A549 (cell line): Measurements from ENCODE around the gene CD180. TPM values are rescaled to one million over a fixed set of nuclear protein-coding genes. Genes with fewer than 3 reads are reported as not detected.

Experiments
- ATAC-seq, 2 experiments: fragments of 200-7000 bp in 1 of 2; fragments of >200 bp in 1 of 2; cut with Nextera tagmentation in 1 of 2; cut with Tn5 transposase in 1 of 2; 3 replicates each; pipeline versions ENCODE4 v1.8.0 to v1.9.1; 2018 to 2020; ENCODE audit warnings: mild to moderate bottlenecking in 1 of 2, moderate library complexity in 1 of 2
- CTCF ChIA-PET: fragments of 300-600 bp; sonication (Branson Sonifier 250); formaldehyde crosslinking; extraction: SDS; loops from one replicate; lab custom pipeline; 2021; ENCODE audit warnings: antibody characterized with exemption, inconsistent platforms; lab: Yijun Ruan, JAX
- POLR2A ChIA-PET: fragments of 350-600 bp; formaldehyde crosslinking; extraction: SDS; loops from one replicate; lab custom pipeline; 2021; ENCODE audit warnings: antibody characterized with exemption, inconsistent platforms; lab: Yijun Ruan, JAX
- DNase-seq, 2 experiments: peaks; one replicate each; pipeline versions ENCODE4 v3.0.0 to v3.0.0-alpha.2; 2011 to 2016; ENCODE audit warnings: low read depth in 1 of 2, low spot score in 1 of 2
- FAIRE-seq: peaks from 2 replicates; lab custom pipeline; 2011; peaks lifted over from hg19 to GRCh38; lab: Jason Lieb, UNC
- H3K27ac ChIP-seq, 2 experiments: fragments of >200 bp; sonication (Bioruptor Twin); formaldehyde crosslinking; 3 replicates each; pipeline ENCODE4 v1.5.1; 2016 to 2017
- H3K4me1 ChIP-seq: fragments of >200 bp; sonication (Bioruptor Twin); formaldehyde crosslinking; 3 replicates; pipeline ENCODE4 v1.6.1; 2016
- H3K4me2 ChIP-seq: fragments of >200 bp; sonication (Bioruptor Twin); formaldehyde crosslinking; 3 replicates; pipeline ENCODE4 v1.6.1; 2016
- H3K4me3 ChIP-seq: fragments of >200 bp; sonication (Bioruptor Twin); formaldehyde crosslinking; 3 replicates; pipeline ENCODE4 v1.5.1; 2016
- H3K9me3 ChIP-seq: fragments of >200 bp; sonication (Bioruptor Twin); formaldehyde crosslinking; 3 replicates; pipeline ENCODE4 v1.6.1; 2016
- BHLHE40 ChIP-seq: IDR thresholded peaks from 2 replicates; pipeline ENCODE4 v1.6.1; 2012; ENCODE audit warnings: low read depth, low read length, inconsistent platforms
- CBX2 ChIP-seq: fragments of 200-600 bp; sonication (generic); IDR thresholded peaks from 2 replicates; pipeline ENCODE4 v1.6.1; 2016; ENCODE audit warnings: low read depth, mild to moderate bottlenecking, borderline replicate concordance
- CBX8 ChIP-seq: fragments of 200-600 bp; sonication (generic); IDR thresholded peaks from 2 replicates; pipeline ENCODE4 v1.6.1; 2016
- CEBPB ChIP-seq, 2 experiments: fragments of >200 bp in 1 of 2; sonication (Bioruptor Twin) in 1 of 2; formaldehyde crosslinking in 1 of 2; IDR thresholded peaks; 2 replicates each; pipeline ENCODE4 v1.6.1; 2012 to 2016
- EHMT2 ChIP-seq: fragments of 200-600 bp; sonication (generic); IDR thresholded peaks from 2 replicates; pipeline ENCODE4 v1.6.1; 2016; ENCODE audit warnings: antibody characterized with exemption, low read depth, mild to moderate bottlenecking, moderate library complexity
- FOSL2 ChIP-seq, 2 experiments: fragments of 450-650 bp in 1 of 2; fragments of >200 bp in 1 of 2; sonication (Bioruptor Twin) in 1 of 2; formaldehyde crosslinking; IDR thresholded peaks; 2 replicates each; pipeline versions ENCODE4 v1.5.0 to v1.6.1; 2016 to 2020; ENCODE audit warnings: mild to moderate bottlenecking in 1 of 2, moderate library complexity in 1 of 2
- FOXS1 ChIP-seq: fragments of 250-450 bp; sonication (Bioruptor Pico); IDR thresholded peaks from 2 replicates; pipeline ENCODE4 v1.5.0; 2020; ENCODE audit warnings: mild to moderate bottlenecking, moderate library complexity
- HDAC2 ChIP-seq: fragments of 200-600 bp; sonication (generic); IDR thresholded peaks from 2 replicates; pipeline ENCODE4 v1.6.1; 2016
- HES2 ChIP-seq: fragments of >200 bp; sonication (Bioruptor Twin); formaldehyde crosslinking; IDR thresholded peaks from 2 replicates; pipeline ENCODE4 v1.6.1; 2016
- HOXA7 ChIP-seq: fragments of 250-450 bp; sonication (Bioruptor Pico); IDR thresholded peaks from 2 replicates; pipeline ENCODE4 v1.5.0; 2020; ENCODE audit warnings: mild to moderate bottlenecking, moderate library complexity
- HOXB13 ChIP-seq: fragments of 250-450 bp; sonication (Bioruptor Pico); IDR thresholded peaks from 2 replicates; pipeline ENCODE4 v1.5.0; 2020; ENCODE audit warnings: low read depth, mild to moderate bottlenecking, moderate library complexity
- JUN ChIP-seq, 2 experiments: fragments of >200 bp; sonication (Bioruptor Twin); formaldehyde crosslinking; IDR thresholded peaks; 2 replicates in 1 of 2; 3 replicates in 1 of 2; pipeline ENCODE4 v1.6.1; 2016 to 2017
- KDM5A ChIP-seq: fragments of 200-600 bp; sonication (generic); IDR thresholded peaks from 2 replicates; pipeline ENCODE4 v1.6.1; 2016; ENCODE audit warnings: antibody characterized with exemption, mild to moderate bottlenecking
- MAFK ChIP-seq: fragments of 450-650 bp; IDR thresholded peaks from 2 replicates; pipeline ENCODE4 v1.6.1; 2014; ENCODE audit not compliant: partially characterized antibody
- MAZ ChIP-seq: fragments of 150-350 bp; IDR thresholded peaks from 2 replicates; pipeline ENCODE4 v1.6.1; 2014; ENCODE audit warnings: antibody characterized with exemption, low read depth, low read length, borderline replicate concordance
- NFE2L2 ChIP-seq: fragments of 150-350 bp; conservative IDR thresholded peaks from 2 replicates; pipeline ENCODE4 v1.6.1; 2014; ENCODE audit warnings: low read length
- PBX3 ChIP-seq: IDR thresholded peaks from 2 replicates; pipeline ENCODE4 v1.6.1; 2012
- POLR2A ChIP-seq: IDR thresholded peaks from 2 replicates; pipeline ENCODE4 v1.6.1; 2012; ENCODE audit warnings: mild to moderate bottlenecking, low read length
- POLR2AphosphoS2 ChIP-seq: conservative IDR thresholded peaks from 2 replicates; pipeline ENCODE4 v1.6.1; 2012; ENCODE audit warnings: low read length, improper control_type of control experiment, inconsistent platforms
- RARB ChIP-seq: fragments of 250-450 bp; sonication (Bioruptor Pico); IDR thresholded peaks from 2 replicates; pipeline ENCODE4 v1.8.0; 2021; ENCODE audit warnings: mild to moderate bottlenecking, moderate library complexity
- RCOR1 ChIP-seq: fragments of 150-350 bp; IDR thresholded peaks from 2 replicates; pipeline ENCODE4 v1.6.1; 2014; ENCODE audit warnings: antibody characterized with exemption, low read length, low read depth
- RFX5 ChIP-seq: fragments of 450-650 bp; IDR thresholded peaks from 2 replicates; pipeline ENCODE4 v1.7.1; 2014; ENCODE audit warnings: antibody characterized with exemption, mild to moderate bottlenecking, moderate library complexity
- SREBF2 ChIP-seq: fragments of 450-650 bp; IDR thresholded peaks from 2 replicates; pipeline ENCODE4 v1.6.1; 2014; ENCODE audit warnings: mild to moderate bottlenecking, moderate library complexity
- TFCP2L1 ChIP-seq: fragments of 250-450 bp; sonication (Bioruptor Pico); IDR thresholded peaks from 2 replicates; pipeline ENCODE4 v1.5.0; 2021; ENCODE audit warnings: mild to moderate bottlenecking
- TP53 ChIP-seq: fragments of 250-450 bp; sonication (Bioruptor Pico); IDR thresholded peaks from 2 replicates; pipeline ENCODE4 v1.5.0; 2021; ENCODE audit warnings: mild to moderate bottlenecking, moderate library complexity
- WGBS: methylation state at CpG from one replicate; pipeline ENCODE4 v1.1.6; 2017; ENCODE audit errors: missing lambda C conversion rate; 5-methylcytosine and 5-hydroxymethylcytosine counted together
- polyA plus RNA-seq, 4 experiments: library from polyadenylated mRNA; depleted of rRNA in 3 of 4; stranded (reverse); fragments of >200 nt; fragmentation: RNase III in 1 of 4; extraction: RNeasy Plus Mini Kit Qiagen cat#74134 plus additional on column Dnase treatment in 1 of 4; gene quantifications; 2 replicates in 3 of 4; 3 replicates in 1 of 4; pipeline ENCODE4 v1.2.3, GENCODE V29; 2011 to 2017
- TF ChIP-seq, protein P1 (sequence below): fragments of 150-350 bp; IDR thresholded peaks from 2 replicates; pipeline ENCODE4 v1.6.1; 2014; ENCODE audit warnings: low read depth, mild to moderate bottlenecking, low read length
- TF ChIP-seq, protein P2 (sequence below): fragments of 250-450 bp; sonication (Bioruptor Pico); IDR thresholded peaks from 2 replicates; pipeline ENCODE4 v1.5.0; 2020; ENCODE audit warnings: low read depth, mild to moderate bottlenecking, moderate library complexity

CD180 gene
- polyA plus RNA-seq, 2 of the 4 experiments (the other 2 are of a cell fraction), result not detected

DNA sequence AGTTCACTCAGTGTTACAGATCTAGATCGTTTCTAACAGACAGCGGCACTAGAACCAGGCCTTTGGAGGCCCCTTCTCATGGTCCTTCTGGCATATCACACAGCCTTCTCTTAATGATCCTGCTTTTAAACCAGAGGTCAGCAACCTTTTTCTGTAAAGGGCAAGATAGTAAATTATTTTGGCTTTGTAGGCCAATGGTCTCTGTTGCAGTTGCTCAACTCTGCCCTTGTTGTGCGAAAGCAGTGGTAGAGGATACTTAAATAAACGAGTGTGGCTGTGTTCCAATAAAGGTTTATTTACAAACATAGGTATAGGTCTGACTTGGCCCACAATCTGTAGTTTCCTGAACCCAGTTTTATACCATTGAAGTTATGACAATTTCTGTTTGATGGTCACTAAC lies 47.3 kb upstream of the CD180 start (continued):
- TF ChIP-seq RARB (CRISPR knock-in tag) (no peak), CBX2 (no peak), RCOR1 (no peak), FOXS1 (CRISPR knock-in tag) (no peak), HOXA7 (CRISPR knock-in tag) (no peak), CBX8 (no peak), SREBF2 (no peak)

DNA sequence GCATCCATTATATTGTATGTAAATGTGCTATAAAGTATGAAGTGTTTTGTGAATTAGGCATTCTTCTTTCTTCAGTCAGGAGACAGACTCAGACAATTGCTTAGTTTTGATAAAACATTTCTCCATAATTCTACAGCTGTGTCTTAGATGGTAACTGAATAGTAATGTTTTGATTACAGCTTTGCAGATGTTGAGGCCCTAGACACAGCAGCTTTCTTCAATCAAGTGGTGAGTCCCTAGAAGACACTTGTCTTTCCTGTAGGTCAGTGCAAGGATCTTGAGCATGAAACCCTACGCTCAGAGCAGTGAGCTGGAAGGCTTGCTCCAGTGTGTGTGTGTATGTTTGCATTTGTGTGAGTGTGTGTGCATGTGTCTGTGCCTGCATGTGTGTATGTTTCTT lies 46.8 kb upstream of the CD180 start:
- FAIRE-seq (no peak), DNase-seq (no peak), ATAC-seq (no peak)
- Histone ChIP-seq H3K4me3 (no peak overlapping the region), H3K9me3 (no peaks in the 10 kb centered on the region), H3K4me1 (no peaks in the 10 kb centered on the region)
- POLR2A ChIA-PET, result interaction anchor here (0.7 kb wide), 1 partner anchor 972 kb away, joined by 4 read pairs; no protein-coding TSS in a partner anchor
- 83% methylated on average over 1 of the region's 1 CpG for WGBS
- no peak for TF ChIP-seq POLR2A
- TF ChIP-seq EHMT2, result no peak
- no peak for TF ChIP-seq FOSL2 (IDR thresholded peaks at IDR 0.05)
- no peak for TF ChIP-seq FOSL2 (CRISPR knock-in tag; IDR thresholded peaks at IDR 0.05)
- no peak for TF ChIP-seq BHLHE40
- TF ChIP-seq, protein P1, sequence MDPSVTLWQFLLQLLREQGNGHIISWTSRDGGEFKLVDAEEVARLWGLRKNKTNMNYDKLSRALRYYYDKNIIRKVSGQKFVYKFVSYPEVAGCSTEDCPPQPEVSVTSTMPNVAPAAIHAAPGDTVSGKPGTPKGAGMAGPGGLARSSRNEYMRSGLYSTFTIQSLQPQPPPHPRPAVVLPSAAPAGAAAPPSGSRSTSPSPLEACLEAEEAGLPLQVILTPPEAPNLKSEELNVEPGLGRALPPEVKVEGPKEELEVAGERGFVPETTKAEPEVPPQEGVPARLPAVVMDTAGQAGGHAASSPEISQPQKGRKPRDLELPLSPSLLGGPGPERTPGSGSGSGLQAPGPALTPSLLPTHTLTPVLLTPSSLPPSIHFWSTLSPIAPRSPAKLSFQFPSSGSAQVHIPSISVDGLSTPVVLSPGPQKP, result no peak
- no peak for TF ChIP-seq HDAC2
- TF ChIP-seq MAFK, result no peak
- no peak for TF ChIP-seq JUN (IDR thresholded peaks at IDR 0.05)
- TF ChIP-seq, all 56 proteins: peak for 0
- H3K27ac ChIP-seq, result no peak overlapping the region
- CTCF ChIA-PET, result interaction anchor here (0.7 to 3.2 kb wide), 5 partner anchors 25 to 1043 kb away, joined by 3 to 19 read pairs (median 4); no protein-coding TSS in a partner anchor
- no peak overlapping the region for H3K4me2 ChIP-seq

DNA sequence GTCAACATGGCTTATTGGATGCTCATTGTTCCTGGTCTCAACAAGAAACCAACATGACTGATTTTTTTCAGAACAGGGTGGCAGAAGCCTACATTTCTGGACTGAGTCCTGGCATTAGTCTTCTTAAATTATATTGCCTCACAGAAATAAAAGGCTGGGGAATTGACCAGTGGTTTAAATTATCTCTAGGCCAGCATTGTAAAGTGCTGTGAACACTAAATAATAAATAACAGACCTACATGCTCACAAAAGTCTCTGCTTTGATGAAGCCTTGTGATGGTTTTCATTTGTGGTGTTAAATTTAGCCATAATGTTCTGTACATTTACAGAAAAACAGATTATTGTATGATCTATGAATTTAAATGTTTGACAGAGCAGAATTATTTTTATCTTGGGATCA lies 44.7 kb upstream of the CD180 start:
- H3K4me3 ChIP-seq, result no peak overlapping the region
- DNase-seq, result no peak
- H3K4me1 ChIP-seq, result no peaks in the 10 kb centered on the region
- H3K27ac ChIP-seq, result no peak overlapping the region
- CTCF ChIA-PET, result no interaction called here
- TF ChIP-seq FOXS1 (CRISPR knock-in tag), result no peak
- no peak for TF ChIP-seq TP53 (CRISPR knock-in tag)
- no peak for TF ChIP-seq HOXB13 (CRISPR knock-in tag)
- TF ChIP-seq, protein P2, sequence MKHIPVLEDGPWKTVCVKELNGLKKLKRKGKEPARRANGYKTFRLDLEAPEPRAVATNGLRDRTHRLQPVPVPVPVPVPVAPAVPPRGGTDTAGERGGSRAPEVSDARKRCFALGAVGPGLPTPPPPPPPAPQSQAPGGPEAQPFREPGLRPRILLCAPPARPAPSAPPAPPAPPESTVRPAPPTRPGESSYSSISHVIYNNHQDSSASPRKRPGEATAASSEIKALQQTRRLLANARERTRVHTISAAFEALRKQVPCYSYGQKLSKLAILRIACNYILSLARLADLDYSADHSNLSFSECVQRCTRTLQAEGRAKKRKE, result no peak
- no peak for TF ChIP-seq MAZ
- TF ChIP-seq CBX8, result no peak
- TF ChIP-seq RFX5, result no peak
- TF ChIP-seq PBX3, result no peak
- TF ChIP-seq CEBPB (IDR thresholded peaks at IDR 0.05), result no peak
- TF ChIP-seq HES2, result no peak
- no peak for TF ChIP-seq KDM5A
- TF ChIP-seq JUN (IDR thresholded peaks at IDR 0.05), result no peak
- no peak for TF ChIP-seq TFCP2L1 (CRISPR knock-in tag)
- no peak for TF ChIP-seq POLR2AphosphoS2
- TF ChIP-seq SREBF2, result no peak
- no peak for TF ChIP-seq NFE2L2
- TF ChIP-seq, all 56 proteins: peak for 0
- Histone ChIP-seq H3K4me2 (no peak overlapping the region), H3K9me3 (no peaks in the 10 kb centered on the region)
- ATAC-seq, result no peak
- FAIRE-seq, result no peak
- POLR2A ChIA-PET, result no interaction called here
